Daoy (cell line): ENCODE data around the gene STAT5B. TPM values are rescaled to one million over a fixed set of nuclear protein-coding genes. Genes with fewer than 3 reads are reported as not detected.

Experiments
- total RNA-seq: library from RNA; depleted of rRNA; stranded (reverse); fragments of >200 nt; shearing (Covaris generic); gene quantifications from 2 replicates; pipeline ENCODE4 v1.2.3, GENCODE V29; 2014; rRNA removed

The STAT5B gene
- total RNA-seq, 1 experiment from 2014 or later = 27.1 TPM

Other genes with a start within 250 kb of the STAT5B start
- 0.23 and 0.30 TPM in 2 replicates for gene C17orf113, start 225.8 kb downstream of the STAT5B start, total RNA-seq
- 0.34 and 0.63 TPM in 2 replicates for gene ZNF385C, start 177.9 kb downstream of the STAT5B start, total RNA-seq
- gene DHX58, start 163.7 kb downstream of the STAT5B start, total RNA-seq = 1.3 and 3.1 TPM in 2 replicates
- 2.9 and 4.9 TPM in 2 replicates for gene KAT2A, start 155.0 kb downstream of the STAT5B start, total RNA-seq
- 0.06 TPM in 1 of 2 replicates, not detected in the other for gene HSPB9, start 153.6 kb downstream of the STAT5B start, total RNA-seq
- gene RAB5C, start 121.4 kb downstream of the STAT5B start, total RNA-seq = 62.4 and 66.9 TPM in 2 replicates
- under 0.01 TPM in 1 of 2 replicates, not detected in the other for gene KCNH4, start 95.2 kb downstream of the STAT5B start, total RNA-seq
- gene HCRT, start 90.9 kb downstream of the STAT5B start, total RNA-seq = not detected in 2 replicates
- gene GHDC, start 81.9 kb downstream of the STAT5B start, total RNA-seq = 1.8 and 2.8 TPM in 2 replicates
- 11.9 and 18.7 TPM in 2 replicates for gene STAT5A, start 12.1 kb upstream of the STAT5B start, total RNA-seq
- gene STAT3, start 112.1 kb upstream of the STAT5B start, total RNA-seq = 24.9 and 28.6 TPM in 2 replicates
- gene CAVIN1, start 146.9 kb upstream of the STAT5B start, total RNA-seq = 192 and 215 TPM in 2 replicates
- gene ATP6V0A1, start 182.5 kb upstream of the STAT5B start, total RNA-seq = 12.6 and 16.6 TPM in 2 replicates